K562 (cell line): Measurements from ENCODE around the gene LRRTM3. TPM values are rescaled to one million over a fixed set of nuclear protein-coding genes. Genes with fewer than 3 reads are reported as not detected.

Experiments used
- ATAC-seq: fragments of 200-7000 bp; cut with Tn5 transposase; 3 replicates; pipeline ENCODE4 v1.9.1; 2020; ENCODE audit warnings: moderate library complexity
- BruUV-seq: library from RNA; stranded (reverse); fragments of 400-500 nt; replicated peaks from 2 replicates; lab custom pipeline; 2021; lab: Mats Ljungman, UMichigan
- CTCF ChIA-PET: fragments of 300-600 bp; formaldehyde crosslinking; extraction: SDS; loops from one replicate; lab custom pipeline; 2021; ENCODE audit warnings: low intra/inter-chr PET ratio; lab: Yijun Ruan, JAX
- POLR2A ChIA-PET: fragments of 300-600, 350-650 bp; sonication (Branson Sonifier 250); formaldehyde crosslinking; extraction: SDS; loops from one replicate; lab custom pipeline; 2021; ENCODE audit warnings: antibody characterized with exemption, inconsistent platforms; lab: Yijun Ruan, JAX
- DNase-seq, 4 experiments: peaks; one replicate each; pipeline versions ENCODE4 v3.0.0 to v3.0.0-alpha.2; 2011 to 2018; ENCODE audit warnings: low spot score in 3 of 4, mixed read lengths in 3 of 4; ENCODE audit errors: extremely low read depth in 1 of 4
- FAIRE-seq: peaks from 2 replicates; lab custom pipeline; 2011; peaks lifted over from hg19 to GRCh38; lab: Jason Lieb, UNC
- H2AFZ ChIP-seq: 2 replicates; pipeline ENCODE4 v1.6.0; 2011; ENCODE audit warnings: low read depth, low read length, control low read depth, inconsistent platforms
- H3K27ac ChIP-seq: fragments of 200-600 bp; 3 replicates; pipeline ENCODE4 v1.8.0; 2011; ENCODE audit warnings: low read depth, mild to moderate bottlenecking, control low read depth, inconsistent platforms, low read length, moderate library complexity, mixed read lengths; ENCODE audit errors: extremely low read depth
- H3K27me3 ChIP-seq, 2 experiments: fragments of 300-600 bp in 1 of 2; 2 replicates in 1 of 2; 3 replicates in 1 of 2; pipeline versions ENCODE4 v1.6.0 to v1.8.0; 2011; ENCODE audit warnings: inconsistent platforms in 2 of 2, low read length in 2 of 2, mild to moderate bottlenecking in 1 of 2, mixed read lengths in 1 of 2, moderate library complexity in 1 of 2; ENCODE audit not compliant: control insufficient read depth in 2 of 2, insufficient read depth in 2 of 2
- H3K36me3 ChIP-seq: fragments of 300-600 bp; 3 replicates; pipeline ENCODE4 v1.8.0; 2011; ENCODE audit warnings: mild to moderate bottlenecking, low read length, inconsistent platforms; ENCODE audit not compliant: control insufficient read depth, insufficient read depth
- H3K4me1 ChIP-seq, 2 experiments: fragments of 200-600 bp in 1 of 2; replicated peaks in 1 of 2; 2 replicates in 1 of 2; 3 replicates in 1 of 2; pipeline versions ENCODE4 v1.5.1 to v1.8.0; 2011; ENCODE audit warnings: inconsistent platforms in 2 of 2, low read length in 2 of 2, mild to moderate bottlenecking in 1 of 2, mixed read lengths in 1 of 2, moderate library complexity in 1 of 2; ENCODE audit not compliant: control insufficient read depth in 2 of 2, insufficient read depth in 2 of 2
- H3K4me2 ChIP-seq: 2 replicates; pipeline ENCODE4 v1.6.1; 2011; ENCODE audit warnings: low read length, control low read depth, inconsistent platforms, mixed read lengths; ENCODE audit not compliant: insufficient read depth
- H3K4me3 ChIP-seq: fragments of 200-600 bp; sonication (generic), shearing (Covaris generic); 2 replicates; pipeline ENCODE4 v1.5.1; 2016; ENCODE audit warnings: control low read depth, inconsistent platforms
- H3K79me2 ChIP-seq: fragments of 200-600 bp; 3 replicates; pipeline ENCODE4 v1.8.0; 2011; ENCODE audit warnings: low read length, inconsistent platforms; ENCODE audit not compliant: control insufficient read depth, insufficient read depth
- H3K9ac ChIP-seq, 2 experiments: 2 replicates each; pipeline versions ENCODE4 v1.6.0 to v1.6.1; 2011; ENCODE audit warnings: low read depth in 2 of 2, low read length in 2 of 2, control low read depth in 1 of 2, inconsistent platforms in 1 of 2, mild to moderate bottlenecking in 1 of 2, mixed read lengths in 1 of 2; ENCODE audit not compliant: insufficient read depth in 1 of 2
- H3K9me1 ChIP-seq: one replicate; pipeline ENCODE4 v1.6.0; 2011; ENCODE audit warnings: inconsistent platforms, mild to moderate bottlenecking, low read length, moderate library complexity; ENCODE audit not compliant: control insufficient read depth, insufficient read depth
- H3K9me3 ChIP-seq: replicated peaks from 2 replicates; pipeline ENCODE4 v1.5.1; 2011; ENCODE audit warnings: low read depth, low read length, inconsistent platforms; ENCODE audit not compliant: control insufficient read depth, insufficient read depth
- H4K20me1 ChIP-seq: replicated peaks from 2 replicates; pipeline ENCODE4 v1.6.1; 2011; ENCODE audit warnings: low read length, inconsistent platforms, mixed read lengths; ENCODE audit not compliant: control insufficient read depth, insufficient read depth
- E2F5 ChIP-seq: sonication (generic); formaldehyde crosslinking; IDR thresholded peaks from 2 replicates; pipeline ENCODE4 v1.8.0; 2022; ENCODE audit warnings: mild to moderate bottlenecking, missing genetic modification reagents
- SMARCC2 ChIP-seq: fragments of 450-650 bp; IDR thresholded peaks from 2 replicates; pipeline ENCODE4 v1.6.1; 2017; ENCODE audit warnings: antibody characterized with exemption, moderate library complexity, mild to moderate bottlenecking, low read depth
- ZBTB8A ChIP-seq: fragments of 450-650 bp; IDR thresholded peaks from 2 replicates; pipeline ENCODE4 v1.6.1; 2018; ENCODE audit warnings: mild to moderate bottlenecking, moderate library complexity; ENCODE audit not compliant: partially characterized antibody
- ZNF232 ChIP-seq: sonication (generic); formaldehyde crosslinking; IDR thresholded peaks from 2 replicates; pipeline ENCODE4 v1.8.0; 2022; ENCODE audit warnings: mild to moderate bottlenecking, missing genetic modification reagents
- WGBS: fragments of 100-300 bp; shearing (Covaris generic); methylation state at CpG from one replicate; pipeline ENCODE4 v1.1.6; 2016; ENCODE audit warnings: low coverage, mixed read lengths; ENCODE audit not compliant: insufficient coverage; ENCODE audit errors: missing lambda C conversion rate; 5-methylcytosine and 5-hydroxymethylcytosine counted together
- in situ Hi-C: fragments of 300-500 bp; cut with MboI; formaldehyde crosslinking; loops from 4 replicates; pipeline ENCODE4 v1.15.0; 2018; ENCODE audit warnings: inconsistent platforms, mixed read lengths
- intact Hi-C: fragments of 100-400 bp; cut with micrococcal nuclease; formaldehyde crosslinking; loops from 2 replicates; pipeline ENCODE4 v1.14.2; 2022
- polyA plus RNA-seq, 8 experiments: library from polyadenylated mRNA; depleted of rRNA in 4 of 8; stranded (reverse) in 5 of 8; unstranded in 3 of 8; fragments of >200 nt; fragmentation: Nextera tagmentation in 2 of 8; fragmentation: Illumina TruSeq in 1 of 8; extraction: Ambion mirVana in 2 of 8; extraction: Trizol in 1 of 8; gene quantifications; 2 replicates each; pipeline versions ENCODE4 v1.2.1 to v1.2.3, GENCODE V29; 2011 to 2014; ENCODE audit warnings: inconsistent platforms in 1 of 8, missing spikeins in 1 of 8
- total RNA-seq, 7 experiments: library from RNA; depleted of rRNA in 6 of 7; stranded (reverse); fragments of >200 nt in 6 of 7; fragmentation: Illumina TruSeq in 2 of 7; extraction: Trizol in 2 of 7; gene quantifications; 2 replicates each; pipeline versions ENCODE4 v1.2.1 to v1.2.3, GENCODE V29; 2011 to 2021; ENCODE audit warnings: low replicate concordance in 1 of 7
- TF ChIP-seq, protein P1 (sequence below): sonication (generic); formaldehyde crosslinking; IDR thresholded peaks from 2 replicates; pipeline ENCODE4 v1.5.0; 2020; ENCODE audit warnings: missing genetic modification reagents

LRRTM3 gene
- total and polyA plus RNA-seq, 9 of the 15 experiments (the other 6 are each of a cell fraction or from before 2014, with no cell fraction given) = not detected

GRCh38 chr10:67144530-67144929, 218.7 kb downstream of the LRRTM3 start:
- ATAC-seq = no peak
- DNase-seq = no peak
- Histone ChIP-seq H3K9ac (no peak overlapping the region), H3K79me2 (no peaks in the 10 kb centered on the region), H4K20me1 (no peaks in the 10 kb centered on the region), H3K9me3 (no peaks in the 10 kb centered on the region), H3K4me2 (no peak overlapping the region), H3K27ac (no peak overlapping the region), H3K36me3 (no peaks in the 10 kb centered on the region), H3K27me3 (no peaks in the 10 kb centered on the region), H2AFZ (no peak overlapping the region), H3K9me1 (no peaks in the 10 kb centered on the region), H3K4me3 (no peak overlapping the region), H3K4me1 (no peaks in the 10 kb centered on the region)
- no peak for FAIRE-seq
- 7% methylated on average over 1 of the region's 1 CpG for WGBS
- ChIA-PET POLR2A (no interaction called here), CTCF (no interaction called here)
- in situ Hi-C loops (no loop called here), intact Hi-C loops (no loop called here)
- no peak for TF ChIP-seq ZNF232 (CRISPR knock-in tag)
- no peak for TF ChIP-seq E2F5 (CRISPR knock-in tag)
- no peak for TF ChIP-seq SMARCC2
- TF ChIP-seq, protein P1, sequence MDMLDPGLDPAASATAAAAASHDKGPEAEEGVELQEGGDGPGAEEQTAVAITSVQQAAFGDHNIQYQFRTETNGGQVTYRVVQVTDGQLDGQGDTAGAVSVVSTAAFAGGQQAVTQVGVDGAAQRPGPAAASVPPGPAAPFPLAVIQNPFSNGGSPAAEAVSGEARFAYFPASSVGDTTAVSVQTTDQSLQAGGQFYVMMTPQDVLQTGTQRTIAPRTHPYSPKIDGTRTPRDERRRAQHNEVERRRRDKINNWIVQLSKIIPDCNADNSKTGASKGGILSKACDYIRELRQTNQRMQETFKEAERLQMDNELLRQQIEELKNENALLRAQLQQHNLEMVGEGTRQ (CRISPR knock-in tag) = no peak
- no peak for TF ChIP-seq ZBTB8A
- BruUV-seq = no TSS peak
